Mucosa of rectum (tissue), 2 donors: ENCODE data around the gene CENPS.
"Not testable (repeated sequence)": the region's sequence is repeated elsewhere in the genome, so short reads cannot be mapped to it uniquely, and the experiment has no call there.

ENCODE experiments used
- H3K27ac ChIP-seq, 2 donors: one replicate each; pipeline ENCODE4 v1.7.0; 2013; ENCODE audit warnings: inconsistent platforms in 2 of 2, low read depth in 2 of 2, low read length in 2 of 2
- H3K27me3 ChIP-seq, 2 donors: one replicate each; pipeline ENCODE4 v1.7.0; 2013; ENCODE audit warnings: low read length in 2 of 2; ENCODE audit not compliant: control insufficient read depth in 2 of 2, insufficient read depth in 2 of 2
- H3K36me3 ChIP-seq, 2 donors: one replicate each; pipeline ENCODE4 v1.7.0; 2013; ENCODE audit warnings: low read length in 2 of 2; ENCODE audit not compliant: control insufficient read depth in 2 of 2, insufficient read depth in 2 of 2
- H3K4me1 ChIP-seq, 2 donors: one replicate each; pipeline ENCODE4 v1.7.0; 2013; ENCODE audit warnings: low read length in 2 of 2, mild to moderate bottlenecking in 1 of 2; ENCODE audit not compliant: control insufficient read depth in 2 of 2, insufficient read depth in 2 of 2
- H3K4me3 ChIP-seq, 2 donors: one replicate each; pipeline ENCODE4 v1.7.0; 2013; ENCODE audit warnings: low read length in 2 of 2
- H3K9ac ChIP-seq, 2 donors: one replicate each; pipeline ENCODE4 v1.7.0; 2013; ENCODE audit warnings: low read length in 2 of 2, low read depth in 1 of 2, mild to moderate bottlenecking in 1 of 2
- H3K9me3 ChIP-seq, 2 donors: one replicate each; pipeline ENCODE4 v1.7.0; 2013; ENCODE audit warnings: low read length in 2 of 2; ENCODE audit not compliant: control insufficient read depth in 2 of 2
- donor health status: healthy.
- donor health status: Normal muscosa, but diverticular disease.

The CENPS gene

DNA sequence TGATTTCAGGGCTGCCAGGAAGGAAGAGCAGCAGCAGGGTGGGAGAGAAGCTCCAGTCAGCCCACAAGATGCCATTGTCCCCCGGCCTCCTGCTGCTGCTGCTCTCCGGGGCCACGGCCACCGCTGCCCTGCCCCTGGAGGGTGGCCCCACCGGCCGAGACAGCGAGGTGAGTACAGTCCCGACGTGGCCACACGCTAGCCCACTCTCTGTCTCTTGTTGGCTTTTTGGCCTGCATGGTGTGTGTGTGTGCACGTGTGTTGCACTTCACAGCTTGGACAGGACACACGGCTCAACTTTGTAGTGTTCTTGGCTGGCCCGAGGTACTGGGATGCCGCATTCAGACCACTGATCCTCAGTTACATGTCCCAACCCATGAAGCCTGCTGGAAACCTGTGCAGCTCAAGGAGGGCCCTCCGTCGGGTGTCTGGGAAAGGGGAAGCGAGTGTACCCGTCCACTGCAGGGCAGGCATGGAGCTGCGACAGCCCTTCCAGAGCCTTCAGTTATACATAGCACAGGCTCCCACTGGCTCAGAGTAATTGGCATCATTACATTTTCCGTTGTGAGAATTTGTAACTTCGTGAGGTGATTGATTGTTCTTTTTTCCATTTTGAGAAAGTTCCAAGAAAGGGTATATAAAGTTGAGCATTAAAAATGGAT, 20.1 kb downstream of the CENPS start:
- H3K36me3 ChIP-seq, result peaks cover 0 to 2% of the 10 kb centered on the region in 2 donors
- no peaks in the 10 kb centered on the region for H3K27me3 ChIP-seq
- no peaks in the 10 kb centered on the region for H3K9me3 ChIP-seq
- no peak overlapping the region for H3K4me3 ChIP-seq
- no peak overlapping the region for H3K9ac ChIP-seq
- H3K4me1 ChIP-seq, result no peaks in the 10 kb centered on the region
- no peak overlapping the region for H3K27ac ChIP-seq

DNA sequence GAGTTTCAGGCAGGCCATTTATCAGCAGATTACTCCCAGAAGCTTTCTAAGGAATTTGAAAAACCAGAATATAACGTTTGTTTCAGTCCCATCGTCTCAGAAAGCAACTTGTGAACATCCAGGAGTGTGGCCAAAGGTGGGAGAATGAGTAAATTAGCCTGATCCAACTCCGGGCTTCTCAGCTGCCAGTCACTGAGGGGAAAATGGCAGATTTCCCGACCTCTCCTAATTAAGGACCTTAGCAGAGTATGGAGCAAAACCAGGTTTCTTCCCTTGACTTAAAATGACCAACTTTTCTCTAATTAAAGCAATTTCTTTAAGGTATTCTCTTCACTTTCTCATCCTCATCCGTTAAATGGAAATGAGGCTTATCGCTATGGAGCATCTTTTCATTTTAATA, 20.6 kb downstream of the CENPS start:
- Histone ChIP-seq H3K4me3 (no peak overlapping the region), H3K27me3 (no peaks in the 10 kb centered on the region), H3K4me1 (no peaks in the 10 kb centered on the region), H3K9me3 (no peaks in the 10 kb centered on the region), H3K27ac (no peak overlapping the region), H3K36me3 (peaks cover 0 to 2% of the 10 kb centered on the region in 2 donors), H3K9ac (no peak overlapping the region)

DNA sequence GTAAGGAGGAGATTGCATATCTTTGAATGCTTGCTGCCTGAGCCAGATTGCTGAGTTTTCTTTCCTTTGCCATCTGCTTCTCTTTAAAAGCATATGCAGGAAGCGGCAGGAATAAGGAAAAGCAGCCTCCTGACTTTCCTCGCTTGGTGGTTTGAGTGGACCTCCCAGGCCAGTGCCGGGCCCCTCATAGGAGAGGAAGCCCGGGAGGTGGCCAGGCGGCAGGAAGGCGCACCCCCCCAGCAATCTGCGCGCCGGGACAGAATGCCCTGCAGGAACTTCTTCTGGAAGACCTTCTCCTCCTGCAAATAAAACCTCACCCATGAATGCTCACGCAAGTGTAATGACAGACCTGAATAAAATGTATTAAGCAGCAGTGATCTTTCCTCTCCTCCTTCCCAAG, 21.1 kb downstream of the CENPS start:
- no peak overlapping the region for H3K4me3 ChIP-seq
- no peak overlapping the region for H3K27ac ChIP-seq
- H3K4me1 ChIP-seq, result no peaks in the 10 kb centered on the region
- H3K36me3 ChIP-seq, result peaks cover 0 to 2% of the 10 kb centered on the region in 2 donors
- H3K9ac ChIP-seq, result no peak overlapping the region
- no peaks in the 10 kb centered on the region for H3K9me3 ChIP-seq
- H3K27me3 ChIP-seq, result no peaks in the 10 kb centered on the region

DNA sequence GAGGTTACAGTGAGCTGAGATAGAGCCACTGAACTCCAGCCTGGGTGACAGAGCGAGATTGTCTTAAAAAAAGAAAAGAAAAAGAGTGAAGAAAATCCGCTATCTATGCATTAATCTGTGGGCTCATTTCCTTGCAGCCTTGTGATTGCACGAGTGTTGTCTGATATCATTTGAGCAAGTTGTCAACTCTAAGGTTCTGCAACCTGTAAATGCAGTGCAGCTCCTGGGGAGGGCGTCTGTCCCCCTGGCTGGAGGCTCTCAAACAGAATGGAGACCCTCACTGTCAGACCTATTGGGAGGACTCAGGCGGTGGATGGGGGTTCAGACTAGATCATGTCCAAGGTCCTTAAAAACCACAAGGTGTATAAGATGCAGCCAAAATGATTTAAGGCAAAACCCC, 25.8 kb downstream of the CENPS start:
- peaks cover 0 to 7% of the 10 kb centered on the region in 2 donors for H3K36me3 ChIP-seq
- H3K9me3 ChIP-seq, result no peaks in the 10 kb centered on the region
- no peak overlapping the region for H3K9ac ChIP-seq
- no peaks in the 10 kb centered on the region for H3K4me1 ChIP-seq
- no peaks in the 10 kb centered on the region for H3K27me3 ChIP-seq
- no peak overlapping the region for H3K27ac ChIP-seq
- no peak overlapping the region for H3K4me3 ChIP-seq

DNA sequence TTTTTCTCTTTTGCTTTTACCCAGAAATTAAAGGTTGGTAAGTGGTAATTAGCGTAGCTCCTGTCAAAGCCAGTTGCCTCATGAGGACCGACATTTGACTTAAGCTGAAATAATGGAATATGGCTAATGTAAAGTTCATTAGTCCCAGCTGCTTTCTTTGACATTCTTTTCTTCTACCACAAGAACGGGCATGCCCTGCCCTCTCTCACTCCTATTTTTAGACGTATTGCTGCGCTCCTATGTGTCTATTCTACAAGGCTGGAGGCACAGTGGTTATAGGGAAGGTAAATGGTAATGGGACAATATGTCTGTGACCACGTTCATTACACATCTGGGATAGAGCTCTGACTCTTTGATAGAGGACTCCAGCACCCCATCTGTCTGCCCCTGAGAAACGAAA, 26.4 kb downstream of the CENPS start:
- Histone ChIP-seq H3K9ac (no peak overlapping the region), H3K4me1 (no peaks in the 10 kb centered on the region), H3K9me3 (no peaks in the 10 kb centered on the region), H3K27me3 (no peaks in the 10 kb centered on the region), H3K36me3 (peaks cover 5 to 13% of the 10 kb centered on the region in 2 donors), H3K27ac (no peak overlapping the region), H3K4me3 (no peak overlapping the region)

DNA sequence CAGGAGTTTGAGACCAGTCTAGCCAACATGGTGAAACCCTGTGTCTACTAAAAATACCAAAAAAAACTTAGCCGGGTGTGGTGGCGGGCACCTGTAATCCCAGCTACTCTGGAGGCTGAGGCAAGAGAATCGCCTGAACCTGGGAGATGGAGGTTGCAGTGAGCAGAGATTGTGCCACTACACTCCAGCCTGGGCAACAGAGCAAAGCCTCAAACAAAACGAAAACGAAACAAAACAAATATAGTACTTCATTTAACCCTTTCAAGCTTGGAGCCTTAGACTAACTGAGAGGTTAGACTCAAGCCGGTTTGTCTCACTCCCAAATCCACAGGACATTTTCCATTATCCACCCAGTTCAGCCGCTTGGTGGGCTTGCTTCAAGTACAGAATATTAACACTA, 27.2 kb downstream of the CENPS start:
- H3K27ac ChIP-seq, H3K4me1 ChIP-seq, H3K9me3 ChIP-seq, H3K9ac ChIP-seq, H3K4me3 ChIP-seq, H3K27me3 ChIP-seq: not testable (repeated sequence)
- peaks cover 5 to 16% of the 10 kb centered on the region in 2 donors for H3K36me3 ChIP-seq

DNA sequence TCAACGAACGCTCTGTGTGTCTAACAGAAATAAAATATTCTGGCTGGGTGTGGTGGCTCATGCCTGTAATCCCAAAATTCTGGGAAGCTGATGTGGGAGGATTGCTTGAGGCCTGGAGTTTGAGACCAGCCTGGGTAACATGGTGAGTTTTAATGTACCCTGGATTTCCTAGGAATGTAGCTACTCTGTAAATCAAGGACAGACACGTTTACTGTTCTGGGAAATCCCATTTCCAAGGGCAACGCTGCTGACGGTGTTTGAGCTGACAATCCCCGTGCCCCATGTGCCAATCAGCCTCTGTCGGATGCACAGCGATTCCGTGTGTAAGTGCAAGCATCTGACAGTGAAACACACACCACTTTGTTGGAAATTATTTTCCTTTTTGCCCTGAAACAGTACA, 27.6 kb downstream of the CENPS start:
- Histone ChIP-seq H3K9ac (no peak overlapping the region), H3K27me3 (no peaks in the 10 kb centered on the region), H3K4me3 (no peak overlapping the region), H3K27ac (no peak overlapping the region), H3K4me1 (no peaks in the 10 kb centered on the region), H3K9me3 (no peaks in the 10 kb centered on the region), H3K36me3 (peaks cover 9 to 20% of the 10 kb centered on the region in 2 donors)

DNA sequence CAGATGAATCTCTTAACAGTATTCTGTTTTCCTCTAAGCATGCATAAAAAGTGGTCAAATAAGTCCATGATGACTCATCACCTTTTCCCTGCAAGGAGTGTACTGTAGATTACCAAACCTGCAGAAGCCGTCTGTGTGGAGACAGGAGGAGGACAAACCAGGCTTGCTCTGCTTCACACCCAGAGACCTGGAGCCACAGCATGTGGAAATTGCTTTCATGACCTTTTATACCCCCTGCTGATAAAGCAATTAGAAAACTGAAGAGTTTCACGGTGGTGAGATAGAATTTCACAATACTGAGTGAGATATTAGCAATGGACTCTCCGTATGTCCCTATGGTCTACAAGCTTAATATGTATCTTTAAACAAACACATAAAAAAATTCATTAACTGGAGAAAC, 29.0 kb downstream of the CENPS start:
- Histone ChIP-seq H3K9ac (no peak overlapping the region), H3K9me3 (no peaks in the 10 kb centered on the region), H3K36me3 (peaks cover 16 to 26% of the 10 kb centered on the region in 2 donors), H3K27ac (no peak overlapping the region), H3K4me3 (no peak overlapping the region), H3K27me3 (no peaks in the 10 kb centered on the region), H3K4me1 (no peaks in the 10 kb centered on the region)

DNA sequence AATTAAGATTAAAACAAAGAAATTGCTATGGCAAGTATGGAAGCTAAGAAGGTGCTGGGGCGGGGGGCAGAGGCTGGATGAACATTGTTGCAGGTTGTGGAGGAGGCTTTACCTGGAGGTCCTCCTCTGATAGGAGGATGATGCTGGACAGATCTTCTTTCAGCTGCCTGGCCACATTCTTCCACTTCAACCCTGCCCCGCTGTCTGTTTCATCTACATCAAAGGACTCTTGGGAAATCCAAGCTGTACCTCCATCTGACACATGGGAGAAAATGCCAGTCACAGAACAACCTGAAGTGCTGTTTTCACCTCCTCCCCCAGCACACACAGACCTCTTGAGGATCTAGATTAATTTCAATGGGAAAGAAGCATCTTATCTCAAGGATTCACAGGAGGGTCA, 36.8 kb downstream of the CENPS start:
- Histone ChIP-seq H3K9ac (no peak overlapping the region), H3K4me3 (no peak overlapping the region), H3K9me3 (no peaks in the 10 kb centered on the region), H3K27ac (no peak overlapping the region), H3K4me1 (peaks cover 9 to 11% of the 10 kb centered on the region in 2 donors), H3K27me3 (no peaks in the 10 kb centered on the region), H3K36me3 (peaks cover 34 to 35% of the 10 kb centered on the region in 2 donors)

DNA sequence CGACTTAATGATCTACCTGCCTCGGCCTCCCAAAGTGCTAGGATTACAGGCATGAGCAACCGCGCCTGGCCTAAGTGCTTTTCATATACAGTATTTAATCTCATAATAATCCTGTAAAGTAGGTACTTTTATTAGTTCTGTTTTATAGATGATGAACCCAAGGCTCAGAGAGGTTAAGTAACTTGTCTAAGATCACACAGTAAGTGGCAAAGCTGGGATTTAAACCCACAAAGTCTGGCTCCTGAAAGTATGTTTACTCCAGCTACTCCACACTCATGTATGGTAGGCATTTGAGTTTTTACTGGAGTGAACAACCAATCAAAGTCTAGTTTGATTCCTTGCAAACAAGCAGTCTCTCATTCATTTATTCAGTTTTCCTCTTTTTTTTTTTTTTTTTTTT, 39.8 kb downstream of the CENPS start:
- H3K27ac ChIP-seq, result no peak overlapping the region

More for the DNA sequence above, 39.8 kb downstream of the CENPS start:
- H3K4me1 ChIP-seq, result peaks cover 12 to 14% of the 10 kb centered on the region in 2 donors
- H3K27me3 ChIP-seq, result no peaks in the 10 kb centered on the region
- H3K36me3 ChIP-seq, result peaks cover 18% of the 10 kb centered on the region in 2 donors
- H3K9me3 ChIP-seq, result no peaks in the 10 kb centered on the region
- no peak overlapping the region for H3K4me3 ChIP-seq
- H3K9ac ChIP-seq, result no peak overlapping the region
